Mesendoderm (in vitro differentiated cells): ENCODE results near the gene SGTB.

Source experiments
- DNase-seq: peaks from one replicate; pipeline ENCODE4 v3.0.0; 2013
- H2AK5ac ChIP-seq: 2 replicates; pipeline ENCODE4 v1.6.1; 2013; ENCODE audit warnings: low read length, inconsistent platforms
- H2BK120ac ChIP-seq: 2 replicates; pipeline ENCODE4 v1.6.1; 2013; ENCODE audit warnings: low read depth, mild to moderate bottlenecking, low read length, moderate library complexity, mixed read lengths
- H2BK15ac ChIP-seq: replicated peaks from 2 replicates; pipeline ENCODE4 v1.6.1; 2013; ENCODE audit warnings: low read depth, mild to moderate bottlenecking, moderate library complexity
- H2BK5ac ChIP-seq: 2 replicates; pipeline ENCODE4 v1.6.1; 2013; ENCODE audit warnings: low read length, inconsistent platforms
- H3K18ac ChIP-seq: 2 replicates; pipeline ENCODE4 v1.6.1; 2013; ENCODE audit warnings: mild to moderate bottlenecking, low read length, mixed read lengths
- H3K23ac ChIP-seq: one replicate; pipeline ENCODE4 v1.6.1; 2013; ENCODE audit warnings: low read length
- H3K27ac ChIP-seq: 2 replicates; pipeline ENCODE4 v1.5.1; 2013; ENCODE audit warnings: low read depth, mild to moderate bottlenecking, inconsistent platforms, low read length, moderate library complexity
- H3K27me3 ChIP-seq: 2 replicates; pipeline ENCODE4 v1.6.1; 2013; ENCODE audit warnings: low read length, control low read depth, mild to moderate bottlenecking, inconsistent platforms; ENCODE audit not compliant: insufficient read depth, poor library complexity
- H3K36me3 ChIP-seq: 2 replicates; pipeline ENCODE4 v1.6.1; 2013; ENCODE audit warnings: low read length, inconsistent platforms; ENCODE audit not compliant: control insufficient read depth, insufficient read depth
- H3K4ac ChIP-seq: one replicate; pipeline ENCODE4 v1.6.1; 2013; ENCODE audit warnings: low read depth, mild to moderate bottlenecking, low read length, moderate library complexity
- H3K4me1 ChIP-seq: 2 replicates; pipeline ENCODE4 v1.6.1; 2013; ENCODE audit warnings: low read depth, low read length, inconsistent platforms; ENCODE audit not compliant: control insufficient read depth
- H3K4me2 ChIP-seq: 2 replicates; pipeline ENCODE4 v1.6.1; 2013; ENCODE audit warnings: low read length
- H3K4me3 ChIP-seq: 2 replicates; pipeline ENCODE4 v1.5.1; 2013; ENCODE audit warnings: mild to moderate bottlenecking, low read length
- H3K56ac ChIP-seq: one replicate; pipeline ENCODE4 v1.6.1; 2013; ENCODE audit warnings: low read length
- H3K79me1 ChIP-seq: 2 replicates; pipeline ENCODE4 v1.6.1; 2013; ENCODE audit warnings: low read length, inconsistent platforms
- H3K79me2 ChIP-seq: 2 replicates; pipeline ENCODE4 v1.6.1; 2013; ENCODE audit warnings: mild to moderate bottlenecking, low read length; ENCODE audit not compliant: control insufficient read depth, insufficient read depth
- H3K9ac ChIP-seq: 2 replicates; pipeline ENCODE4 v1.6.1; 2013; ENCODE audit warnings: low read length, inconsistent platforms
- H4K5ac ChIP-seq: one replicate; pipeline ENCODE4 v1.6.1; 2013; ENCODE audit warnings: low read length
- H4K8ac ChIP-seq: one replicate; pipeline ENCODE4 v1.6.1; 2013; ENCODE audit warnings: low read depth, mild to moderate bottlenecking, control low read depth, low read length, moderate library complexity
- WGBS: extraction: QIAGEN DNeasy Blood & Tissue Kit; methylation state at CpG from one replicate; pipeline ENCODE4 v1.1.7; 2013; ENCODE audit warnings: low lambda C conversion rate, missing lambda C conversion rate; ENCODE audit not compliant: insufficient coverage; ENCODE audit errors: extremely low coverage; 5-methylcytosine and 5-hydroxymethylcytosine counted together

Gene SGTB

GRCh38 chr5:65663804-65664521 lies 57.9 kb downstream of the SGTB start:
- Histone ChIP-seq H4K5ac (no peak overlapping the region), H3K36me3 (no peaks in the 10 kb centered on the region), H2AK5ac (no peak overlapping the region), H2BK120ac (no peak overlapping the region), H3K27ac (no peak overlapping the region), H4K8ac (no peak overlapping the region), H3K79me1 (no peaks in the 10 kb centered on the region), H3K56ac (no peak overlapping the region), H3K4me2 (no peak overlapping the region), H3K4me1 (no peaks in the 10 kb centered on the region), H3K4me3 (no peak overlapping the region), H3K79me2 (no peaks in the 10 kb centered on the region), H2BK5ac (no peak overlapping the region), H2BK15ac (no peak overlapping the region), H3K4ac (no peak overlapping the region), H3K18ac (no peak overlapping the region), H3K27me3 (no peaks in the 10 kb centered on the region), H3K23ac (no peak overlapping the region), H3K9ac (no peak overlapping the region)
- peak; percentile 83 for DNase-seq
- no CpG with 5 or more reads among the region's 1 CpG for WGBS

- Histone ChIP-seq H2BK120ac (no peak overlapping the region), H4K8ac (no peak overlapping the region), H3K27me3 (no peaks in the 10 kb centered on the region), H3K56ac (no peak overlapping the region), H3K27ac (no peak overlapping the region), H2AK5ac (no peak overlapping the region), H3K36me3 (no peaks in the 10 kb centered on the region), H3K79me1 (no peaks in the 10 kb centered on the region), H3K4ac (no peak overlapping the region), H4K5ac (no peak overlapping the region), H3K4me3 (no peak overlapping the region), H3K79me2 (no peaks in the 10 kb centered on the region), H3K18ac (no peak overlapping the region), H3K23ac (no peak overlapping the region), H3K4me2 (no peak overlapping the region), H3K9ac (no peak overlapping the region), H3K4me1 (no peaks in the 10 kb centered on the region), H2BK15ac (no peak overlapping the region), H2BK5ac (no peak overlapping the region)
- DNase-seq = no peak
- no CpG with 5 or more reads among the region's 2 CpGs for WGBS
These were observed 67.2 kb downstream of the SGTB start for GRCh38 chr5:65654713-65655112.

- Histone ChIP-seq H2BK15ac (no peak overlapping the region), H2BK5ac (no peak overlapping the region), H3K4me1 (no peaks in the 10 kb centered on the region), H4K8ac (no peak overlapping the region), H3K4ac (no peak overlapping the region), H2BK120ac (no peak overlapping the region), H3K36me3 (no peaks in the 10 kb centered on the region), H3K79me1 (no peaks in the 10 kb centered on the region), H3K56ac (no peak overlapping the region), H3K27ac (no peak overlapping the region), H3K79me2 (no peaks in the 10 kb centered on the region), H3K4me3 (no peak overlapping the region), H2AK5ac (no peak overlapping the region), H3K9ac (no peak overlapping the region), H3K4me2 (no peak overlapping the region), H4K5ac (no peak overlapping the region), H3K27me3 (no peaks in the 10 kb centered on the region), H3K23ac (no peak overlapping the region), H3K18ac (no peak overlapping the region)
- DNase-seq = no peak
- WGBS = no CpG with 5 or more reads among the region's 5 CpGs
These were observed 70.8 kb downstream of the SGTB start for GRCh38 chr5:65651144-65651543.

GRCh38 chr5:65647941-65648340 lies 74.0 kb downstream of the SGTB start:
- H3K23ac ChIP-seq = no peak overlapping the region
- peak; percentile 13 for DNase-seq
- H3K4me1 ChIP-seq = no peaks in the 10 kb centered on the region
- H3K4me2 ChIP-seq = no peak overlapping the region
- no peaks in the 10 kb centered on the region for H3K79me1 ChIP-seq
- no peak overlapping the region for H3K18ac ChIP-seq
- no peaks in the 10 kb centered on the region for H3K36me3 ChIP-seq
- H3K79me2 ChIP-seq = no peaks in the 10 kb centered on the region
- no peak overlapping the region for H3K4me3 ChIP-seq
- H4K8ac ChIP-seq = no peak overlapping the region
- no peak overlapping the region for H3K56ac ChIP-seq
- H3K27me3 ChIP-seq = no peaks in the 10 kb centered on the region
- no peak overlapping the region for H3K27ac ChIP-seq
- no peak overlapping the region for H2BK5ac ChIP-seq
- H3K4ac ChIP-seq = no peak overlapping the region
- H2BK120ac ChIP-seq = no peak overlapping the region
- no peak overlapping the region for H3K9ac ChIP-seq
- H2AK5ac ChIP-seq = no peak overlapping the region
- H2BK15ac ChIP-seq = no peak overlapping the region
- H4K5ac ChIP-seq = no peak overlapping the region

- H3K36me3 ChIP-seq = no peaks in the 10 kb centered on the region
- no peak overlapping the region for H3K9ac ChIP-seq
- H3K4me1 ChIP-seq = no peaks in the 10 kb centered on the region
- no peaks in the 10 kb centered on the region for H3K27me3 ChIP-seq
- no peak overlapping the region for H3K56ac ChIP-seq
- H2BK5ac ChIP-seq = no peak overlapping the region
- no peak overlapping the region for H3K4me2 ChIP-seq
- H3K79me1 ChIP-seq = no peaks in the 10 kb centered on the region
- H2BK120ac ChIP-seq = no peak overlapping the region
- no peak overlapping the region for H2AK5ac ChIP-seq
- no peak overlapping the region for H3K23ac ChIP-seq
- no peak overlapping the region for H3K4ac ChIP-seq
- H2BK15ac ChIP-seq = no peak overlapping the region
- no CpG with 5 or more reads among the region's 2 CpGs for WGBS
- no peak overlapping the region for H4K5ac ChIP-seq
- H3K79me2 ChIP-seq = no peaks in the 10 kb centered on the region
- DNase-seq = no peak
- H3K18ac ChIP-seq = no peak overlapping the region
- H3K4me3 ChIP-seq = no peak overlapping the region
- H3K27ac ChIP-seq = no peak overlapping the region
- no peak overlapping the region for H4K8ac ChIP-seq
These were observed 75.0 kb downstream of the SGTB start for GRCh38 chr5:65646938-65647337.

- WGBS = no CpG with 5 or more reads among the region's 4 CpGs
These were observed 81.7 kb downstream of the SGTB start for GRCh38 chr5:65640240-65640639.

More at GRCh38 chr5:65640240-65640639, 81.7 kb downstream of the SGTB start:
- H2BK5ac ChIP-seq = no peak overlapping the region
- H2BK15ac ChIP-seq = no peak overlapping the region
- DNase-seq = no peak
- no peak overlapping the region for H3K23ac ChIP-seq
- H3K56ac ChIP-seq = no peak overlapping the region
- H3K27ac ChIP-seq = no peak overlapping the region
- H3K4ac ChIP-seq = no peak overlapping the region
- H3K4me1 ChIP-seq = no peaks in the 10 kb centered on the region
- H4K8ac ChIP-seq = no peak overlapping the region
- H3K79me2 ChIP-seq = no peaks in the 10 kb centered on the region
- no peak overlapping the region for H2BK120ac ChIP-seq
- no peaks in the 10 kb centered on the region for H3K79me1 ChIP-seq
- no peak overlapping the region for H3K18ac ChIP-seq
- H2AK5ac ChIP-seq = no peak overlapping the region
- H3K36me3 ChIP-seq = no peaks in the 10 kb centered on the region
- no peak overlapping the region for H3K4me3 ChIP-seq
- no peak overlapping the region for H4K5ac ChIP-seq
- H3K9ac ChIP-seq = no peak overlapping the region
- no peaks in the 10 kb centered on the region for H3K27me3 ChIP-seq
- H3K4me2 ChIP-seq = no peak overlapping the region
